GM12878 (cell line): ENCODE measurements around the gene OMP. TPM values are rescaled to one million over a fixed set of nuclear protein-coding genes. Genes with fewer than 3 reads are reported as not detected.

Experiments used
- ATAC-seq: fragments of 200-7000 bp; cut with Tn5 transposase; 3 replicates; pipeline ENCODE4 v1.9.1; 2020; ENCODE audit warnings: mild to moderate bottlenecking, moderate library complexity
- BruUV-seq: library from RNA; stranded (reverse); fragments of 400-500 nt; replicated peaks from 2 replicates; lab custom pipeline; 2021; lab: Mats Ljungman, UMichigan
- CTCF ChIA-PET: fragments of 300-600 bp; sonication (Branson Sonifier 250); formaldehyde crosslinking; extraction: SDS; loops from one replicate; lab custom pipeline; 2021; ENCODE audit warnings: inconsistent platforms; lab: Yijun Ruan, JAX
- POLR2A ChIA-PET: fragments of 350-600 bp; formaldehyde crosslinking; extraction: SDS; loops from one replicate; lab custom pipeline; 2021; ENCODE audit warnings: inconsistent platforms; lab: Charles Lee
- RAD21 ChIA-PET: fragments of 300-600 bp; sonication (Branson Sonifier 250); formaldehyde crosslinking; loops from one replicate; lab custom pipeline; 2023; ENCODE audit warnings: antibody characterized with exemption; ENCODE audit not compliant: unreplicated experiment; lab: Charles Lee
- SMC1A ChIA-PET: fragments of 300-600 bp; sonication (Branson Sonifier 250); formaldehyde crosslinking; loops from one replicate; lab custom pipeline; 2023; ENCODE audit not compliant: unreplicated experiment, uncharacterized antibody; lab: Charles Lee
- DNase-seq: peaks from one replicate; pipeline ENCODE4 v3.0.0-alpha.2; 2011; ENCODE audit warnings: low read depth, low spot score
- FAIRE-seq: peaks from 3 replicates; lab custom pipeline; 2011; peaks lifted over from hg19 to GRCh38; lab: Jason Lieb, UNC
- H2AFZ ChIP-seq: 2 replicates; pipeline ENCODE4 v1.6.0; 2011; ENCODE audit warnings: low read depth, low read length, control low read depth; ENCODE audit not compliant: control insufficient read depth
- H3K27ac ChIP-seq: 2 replicates; pipeline ENCODE4 v1.5.1; 2011; ENCODE audit warnings: control low read depth; ENCODE audit not compliant: control insufficient read depth, insufficient read depth
- H3K27me3 ChIP-seq, 2 experiments: replicated peaks in 1 of 2; 2 replicates each; pipeline versions ENCODE4 v1.6.0 to v1.6.1; 2011; ENCODE audit warnings: low read length in 1 of 2; ENCODE audit not compliant: control insufficient read depth in 2 of 2, insufficient read depth in 2 of 2
- H3K36me3 ChIP-seq, 2 experiments: 2 replicates each; pipeline ENCODE4 v1.5.1; 2011; ENCODE audit warnings: low read length in 1 of 2; ENCODE audit not compliant: control insufficient read depth in 2 of 2, insufficient read depth in 2 of 2
- H3K4me1 ChIP-seq: 2 replicates; pipeline ENCODE4 v1.6.1; 2011; ENCODE audit warnings: mild to moderate bottlenecking, low read length, moderate library complexity, mixed read lengths; ENCODE audit not compliant: control insufficient read depth, insufficient read depth
- H3K4me2 ChIP-seq: 2 replicates; pipeline ENCODE4 v1.6.0; 2011; ENCODE audit warnings: control low read depth; ENCODE audit not compliant: control insufficient read depth, insufficient read depth
- H3K4me3 ChIP-seq: fragments of 200-600 bp; sonication (generic); 2 replicates; pipeline ENCODE4 v1.5.1; 2016
- H3K79me2 ChIP-seq: 2 replicates; pipeline ENCODE4 v1.6.0; 2011; ENCODE audit warnings: low read length; ENCODE audit not compliant: control insufficient read depth, insufficient read depth
- H3K9ac ChIP-seq: 2 replicates; pipeline ENCODE4 v1.8.0; 2011; ENCODE audit warnings: low read length, control low read depth, mixed read lengths; ENCODE audit not compliant: control insufficient read depth, insufficient read depth
- H3K9me3 ChIP-seq: replicated peaks from 3 replicates; pipeline ENCODE4 v1.5.1; 2011; ENCODE audit warnings: mild to moderate bottlenecking, low read length; ENCODE audit not compliant: control insufficient read depth, insufficient read depth
- H4K20me1 ChIP-seq: 2 replicates; pipeline ENCODE4 v1.6.0; 2011; ENCODE audit not compliant: control insufficient read depth, insufficient read depth
- ATF3 ChIP-seq: IDR thresholded peaks from 2 replicates; pipeline ENCODE4 v1.6.1; 2011; ENCODE audit warnings: low read depth, mild to moderate bottlenecking, low read length, moderate library complexity, borderline replicate concordance; ENCODE audit errors: extremely low read depth
- BHLHE40 ChIP-seq, 2 experiments: fragments of 450-650 bp in 1 of 2; IDR thresholded peaks; 2 replicates each; pipeline ENCODE4 v1.6.1; 2011 to 2017; ENCODE audit warnings: low read depth in 2 of 2, borderline replicate concordance in 1 of 2, improper control_type of control experiment in 1 of 2, low read length in 1 of 2, mild to moderate bottlenecking in 1 of 2
- KDM1A ChIP-seq: fragments of 200-600 bp; sonication (generic); IDR thresholded peaks from 2 replicates; pipeline ENCODE4 v1.6.1; 2016; ENCODE audit warnings: borderline replicate concordance
- MEF2A ChIP-seq: IDR thresholded peaks from 2 replicates; pipeline ENCODE4 v1.6.1; 2011; ENCODE audit warnings: low read depth, mild to moderate bottlenecking, low read length, moderate library complexity; ENCODE audit not compliant: insufficient read depth
- NFIC ChIP-seq: IDR thresholded peaks from 2 replicates; pipeline ENCODE4 v1.6.1; 2012; ENCODE audit warnings: low read depth, mild to moderate bottlenecking, inconsistent platforms, low read length, moderate library complexity
- NR2F1 ChIP-seq: fragments of 450-650 bp; conservative IDR thresholded peaks from 2 replicates; pipeline ENCODE4 v1.6.1; 2017; ENCODE audit warnings: mild to moderate bottlenecking
- RBBP5 ChIP-seq: fragments of 200-600 bp; sonication (generic); conservative IDR thresholded peaks from 2 replicates; pipeline ENCODE4 v1.6.1; 2016
- SMARCA5 ChIP-seq: fragments of 450-650 bp; IDR thresholded peaks from 2 replicates; pipeline ENCODE4 v1.6.1; 2017; ENCODE audit warnings: mild to moderate bottlenecking
- SREBF2 ChIP-seq: IDR thresholded peaks from 2 replicates; pipeline ENCODE4 v1.6.1; 2012; ENCODE audit warnings: mild to moderate bottlenecking, low read length
- WGBS: methylation state at CpG from one replicate; pipeline ENCODE4 v1.1.6; 2016; ENCODE audit warnings: low lambda C conversion rate; ENCODE audit not compliant: insufficient replicate concordance, insufficient coverage; ENCODE audit errors: missing lambda C conversion rate; 5-methylcytosine and 5-hydroxymethylcytosine counted together
- in situ Hi-C: fragments of 300-500 bp; cut with MboI; formaldehyde crosslinking; loops from 9 replicates; pipeline ENCODE4 v1.14.3; 2018; ENCODE audit warnings: mixed read lengths
- intact Hi-C: fragments of 100-400 bp; cut with micrococcal nuclease; formaldehyde crosslinking; loops from one replicate; pipeline ENCODE4 v1.14.2; 2022; ENCODE audit not compliant: unreplicated experiment
- polyA plus RNA-seq, 11 experiments: library from polyadenylated mRNA; depleted of rRNA in 4 of 11; unstranded in 6 of 11; stranded (reverse) in 5 of 11; fragments of >200 nt; fragmentation: Nextera tagmentation in 4 of 11; fragmentation: Illumina TruSeq in 1 of 11; extraction: Ambion mirVana in 4 of 11; extraction: Trizol in 1 of 11; gene quantifications; 1 replicate in 1 of 11; 2 replicates in 10 of 11; pipeline versions ENCODE4 v1.2.1 to v1.2.3, GENCODE V29; 2011 to 2016; ENCODE audit warnings: inconsistent platforms in 2 of 11, missing spikeins in 2 of 11, low read depth in 1 of 11
- total RNA-seq, 4 experiments: library from RNA; depleted of rRNA in 3 of 4; stranded (reverse); fragments of >200 nt in 3 of 4; fragmentation: Illumina TruSeq in 1 of 4; extraction: Trizol in 1 of 4; gene quantifications; 2 replicates each; pipeline versions ENCODE4 v1.2.1 to v1.2.3, GENCODE V29; 2013 to 2021

OMP gene
- total and polyA plus RNA-seq, 10 of the 15 experiments (the other 5 are each of a cell fraction or from before 2014, with no cell fraction given), result not detected

- ATAC-seq (no peak), FAIRE-seq (no peak), DNase-seq (no peak)
- RAD21 ChIA-PET, result no interaction called here
- 0% methylated on average over 3 of the region's 3 CpGs for WGBS
- CTCF ChIA-PET, result interaction anchor here (3.3 kb wide), 1 partner anchor 20 kb away, joined by 12 read pairs; no protein-coding TSS in a partner anchor
- peaks cover 0 to 2% of the 10 kb centered on the region in 2 experiments; a peak in 2 of 4 replicates for H3K27me3 ChIP-seq
- intact Hi-C loops (no loop called here), in situ Hi-C loops (no loop called here)
- no peak overlapping the region for H3K4me2 ChIP-seq
- TF ChIP-seq RBBP5, result no peak
- no peak for TF ChIP-seq ATF3
- TF ChIP-seq MEF2A, result no peak
- no peak for TF ChIP-seq BHLHE40 (IDR thresholded peaks at IDR 0.05; ENCODE audit: borderline replicate concordance in 1 of 2, low read depth in 2 of 2, low read length in 1 of 2)
- no peak for TF ChIP-seq NR2F1
- no peak for TF ChIP-seq SREBF2
- TF ChIP-seq NFIC, result no peak
- TF ChIP-seq SMARCA5, result no peak
- TF ChIP-seq KDM1A, result no peak
- SMC1A ChIA-PET, result no interaction called here
- H4K20me1 ChIP-seq, result no peaks in the 10 kb centered on the region
- H3K36me3 ChIP-seq, result no peaks in the 10 kb centered on the region
- POLR2A ChIA-PET, result no interaction called here
- H3K27ac ChIP-seq, result no peak overlapping the region
- no peaks in the 10 kb centered on the region for H3K9me3 ChIP-seq
- no peak overlapping the region for H2AFZ ChIP-seq
- H3K4me1 ChIP-seq, result no peaks in the 10 kb centered on the region
- H3K4me3 ChIP-seq, result no peak overlapping the region
- H3K79me2 ChIP-seq, result no peaks in the 10 kb centered on the region
- H3K9ac ChIP-seq, result no peak overlapping the region
- BruUV-seq, result no TSS peak
Observed at GRCh38 chr11:77111277-77111676, 8.6 kb downstream of the OMP start.
